Activated naive CD4-positive, alpha-beta T cell treated with anti-CD3 and anti-CD28 coated beads, Interleukin-2, amount 50 U/mL, for 16 hours (primary cell): Measurements from ENCODE around the gene KLHL6.
A peak's percentile ranks its signal among the peaks of the same experiment; 100 is the strongest.
"Not testable (repeated sequence)": the region's sequence is repeated elsewhere in the genome, so short reads cannot be mapped to it uniquely, and the experiment has no call there.

Experiments
- DNase-seq: peaks from one replicate; pipeline ENCODE4 v3.0.0-alpha.2; 2020

Gene KLHL6

DNA sequence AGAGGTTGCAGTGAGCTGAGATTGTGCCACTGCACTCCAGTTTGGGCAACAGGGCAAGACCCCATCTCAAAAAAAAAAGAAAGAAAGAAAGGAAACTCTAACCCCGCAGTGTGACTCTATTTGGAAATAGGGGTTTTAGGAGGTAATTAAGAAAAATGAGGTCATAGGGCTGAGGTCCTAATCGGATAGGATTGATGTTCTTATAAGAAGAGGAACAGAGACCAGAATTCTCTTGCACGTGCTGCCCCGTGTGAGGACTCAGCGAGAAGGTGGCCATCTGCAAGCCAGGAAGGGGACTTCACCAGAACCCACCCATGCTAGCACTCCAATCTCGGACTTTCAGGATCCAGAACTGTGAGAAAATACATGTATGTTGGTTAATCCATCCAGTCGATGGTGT is 25.8 kb downstream of the KLHL6 start:
- DNase-seq = no peak

GRCh38 chr3:183529185-183529584 is 26.3 kb downstream of the KLHL6 start:
- DNase-seq = no peak

DNA sequence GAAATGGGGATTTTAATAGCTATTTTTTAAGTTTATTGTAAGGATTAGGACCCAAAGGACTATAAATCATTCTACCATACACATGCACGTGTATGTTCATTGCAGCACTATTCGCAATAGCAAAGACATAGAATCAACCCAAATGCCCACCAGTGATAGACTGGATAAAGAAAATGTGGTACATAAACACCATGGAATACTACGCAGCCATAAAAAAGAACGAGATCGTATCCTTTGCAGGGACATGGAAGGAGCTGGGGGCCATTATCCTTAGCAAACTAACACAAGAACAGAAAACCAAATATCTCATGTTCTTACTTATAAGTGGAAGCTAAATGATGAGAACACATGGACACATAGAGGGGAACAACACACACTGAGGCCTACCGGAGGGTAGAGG is 26.7 kb downstream of the KLHL6 start:
- not testable (repeated sequence) for DNase-seq

GRCh38 chr3:183527428-183528379 is 27.8 kb downstream of the KLHL6 start:
- no peak for DNase-seq

DNA sequence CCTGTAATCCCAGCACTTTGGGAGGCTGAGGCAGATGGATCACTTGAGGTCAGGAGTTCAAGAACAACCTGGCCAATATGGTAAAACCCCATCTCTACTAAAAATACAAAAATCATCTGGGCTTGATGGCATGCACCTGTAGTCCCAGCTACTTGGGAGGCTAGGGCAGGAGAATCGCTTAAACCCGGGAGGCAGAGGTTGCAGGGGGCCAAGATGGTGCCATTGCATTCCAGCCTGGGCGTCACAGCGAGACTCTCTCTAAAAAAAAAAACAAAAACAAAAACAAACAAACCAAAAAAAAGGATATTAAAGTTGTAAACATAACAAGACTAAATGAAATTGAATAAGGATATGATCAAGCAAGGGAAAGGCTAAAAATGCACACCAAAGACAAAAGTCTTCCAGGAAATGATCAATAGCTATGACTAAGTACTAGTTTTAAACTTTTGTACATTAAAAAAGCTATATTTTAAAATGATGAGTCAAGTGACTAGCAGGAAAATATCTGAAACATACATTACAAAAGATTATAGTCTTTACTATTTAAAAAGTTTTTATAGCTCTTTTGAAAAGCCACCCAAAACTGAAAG is 28.6 kb downstream of the KLHL6 start:
- no peak for DNase-seq

- no peak for DNase-seq
These were observed 31.0 kb downstream of the KLHL6 start for GRCh38 chr3:183524476-183524875.

- not testable (repeated sequence) for DNase-seq
These were observed 34.6 kb downstream of the KLHL6 start for GRCh38 chr3:183520741-183521556.

DNA sequence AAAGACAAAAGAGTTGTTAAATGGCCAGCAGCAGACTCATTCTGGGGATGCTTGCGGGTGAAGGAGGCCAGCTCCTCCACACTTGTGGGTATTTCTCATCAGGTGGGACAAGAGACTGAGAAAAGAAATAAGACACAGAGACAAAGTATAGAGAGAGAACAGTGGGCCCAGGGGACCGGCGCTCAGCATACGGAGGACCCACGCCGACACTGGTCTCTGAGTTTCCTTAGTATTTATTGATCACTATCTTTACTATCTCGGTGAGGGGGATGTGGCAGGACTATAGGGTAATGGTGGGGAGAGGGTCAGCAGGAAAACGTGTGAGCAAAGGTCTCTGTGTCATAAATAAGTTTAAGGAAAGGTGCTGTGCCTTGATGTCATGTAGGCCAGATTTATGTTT is 35.2 kb downstream of the KLHL6 start:
- not testable (repeated sequence) for DNase-seq

- DNase-seq = no peak
These were observed 35.6 kb downstream of the KLHL6 start for GRCh38 chr3:183519891-183520290.

- no peak for DNase-seq
These were observed 36.8 kb downstream of the KLHL6 start for GRCh38 chr3:183518491-183519251.

GRCh38 chr3:183517607-183518006 is 37.9 kb downstream of the KLHL6 start:
- no peak for DNase-seq

DNA sequence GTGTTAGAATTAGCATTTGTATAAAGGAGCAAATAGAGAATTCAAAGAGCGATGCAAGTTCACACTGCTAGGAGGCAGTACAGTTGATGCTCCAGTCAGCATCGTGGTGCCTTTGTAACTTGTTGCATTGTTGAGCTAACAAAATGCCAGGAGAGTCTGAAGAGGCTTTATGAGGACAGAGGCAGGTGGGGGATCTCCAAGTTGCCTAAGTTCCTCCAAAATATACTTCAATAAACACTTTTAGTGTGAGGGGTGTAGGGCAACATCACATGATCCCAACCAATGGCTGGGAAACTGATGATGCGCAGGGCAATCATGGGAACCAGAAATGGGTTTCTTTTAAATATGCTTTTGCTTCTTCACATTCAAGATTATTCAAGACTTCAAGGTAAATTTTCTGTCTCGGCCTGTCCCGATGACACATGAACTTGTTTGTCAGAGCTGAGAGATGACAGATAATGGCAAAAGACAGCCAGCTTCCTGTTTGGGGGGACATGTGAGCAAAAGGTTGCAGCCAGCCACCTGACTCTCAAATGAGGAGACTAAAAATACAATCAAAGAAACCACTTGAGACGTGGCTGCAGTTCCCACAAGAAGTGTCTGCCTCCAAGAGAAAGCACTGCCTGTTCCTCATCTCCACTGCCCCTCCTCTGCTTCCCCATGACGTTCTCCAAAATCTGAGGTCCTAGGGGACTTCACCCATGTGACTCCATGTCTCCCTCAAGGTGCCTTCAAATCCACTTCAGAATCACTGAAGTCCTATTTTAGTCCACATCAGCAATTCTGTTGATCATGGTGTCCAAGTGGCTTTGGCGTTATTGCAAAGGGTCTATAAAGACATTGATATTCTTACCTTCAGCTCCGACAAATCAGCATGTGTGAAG is 39.3 kb downstream of the KLHL6 start:
- DNase-seq = peak; percentile 41

DNA sequence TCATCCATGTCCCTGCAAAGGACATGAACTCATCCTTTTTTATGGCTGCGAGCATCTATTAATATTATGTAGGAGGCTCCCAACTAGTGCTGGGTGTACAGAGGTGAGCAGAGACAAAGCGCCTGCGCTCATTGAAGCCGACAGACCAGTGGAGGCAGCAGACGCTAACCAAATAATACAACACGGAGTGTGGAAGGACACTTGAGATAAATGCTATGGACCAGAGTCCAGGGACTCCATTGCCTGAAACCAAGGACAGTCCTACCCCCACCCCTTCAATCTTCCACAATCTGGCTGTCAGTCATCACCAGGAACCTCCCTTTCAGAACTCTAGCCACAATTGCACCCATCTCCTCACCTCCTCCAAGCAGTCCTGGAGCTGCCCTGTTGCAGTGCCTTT is 41.5 kb downstream of the KLHL6 start:
- DNase-seq = no peak

- no peak for DNase-seq
These were observed 42.3 kb downstream of the KLHL6 start for GRCh38 chr3:183513046-183513706.

GRCh38 chr3:183511286-183512131 is 44.0 kb downstream of the KLHL6 start:
- DNase-seq = not testable (repeated sequence)

- DNase-seq = no peak
These were observed 46.7 kb downstream of the KLHL6 start for GRCh38 chr3:183508821-183509220.

GRCh38 chr3:183507551-183507950 is 48.0 kb downstream of the KLHL6 start:
- DNase-seq = no peak

GRCh38 chr3:183506674-183507320 is 48.7 kb downstream of the KLHL6 start:
- no peak for DNase-seq

GRCh38 chr3:183504597-183504996 is 50.9 kb downstream of the KLHL6 start:
- DNase-seq = no peak
